HG03135 (cell line): ENCODE data around the gene EPHB2.
"Not testable (repeated sequence)": the region's sequence is repeated elsewhere in the genome, so short reads cannot be mapped to it uniquely, and the experiment has no call there.

Source experiments
- ATAC-seq: cut with Tn5 transposase; IDR thresholded peaks from one replicate; pipeline ENCODE4 v1.9.1; 2021; ENCODE audit warnings: mild to moderate bottlenecking, moderate library complexity; ENCODE audit not compliant: unreplicated experiment

The EPHB2 gene

DNA sequence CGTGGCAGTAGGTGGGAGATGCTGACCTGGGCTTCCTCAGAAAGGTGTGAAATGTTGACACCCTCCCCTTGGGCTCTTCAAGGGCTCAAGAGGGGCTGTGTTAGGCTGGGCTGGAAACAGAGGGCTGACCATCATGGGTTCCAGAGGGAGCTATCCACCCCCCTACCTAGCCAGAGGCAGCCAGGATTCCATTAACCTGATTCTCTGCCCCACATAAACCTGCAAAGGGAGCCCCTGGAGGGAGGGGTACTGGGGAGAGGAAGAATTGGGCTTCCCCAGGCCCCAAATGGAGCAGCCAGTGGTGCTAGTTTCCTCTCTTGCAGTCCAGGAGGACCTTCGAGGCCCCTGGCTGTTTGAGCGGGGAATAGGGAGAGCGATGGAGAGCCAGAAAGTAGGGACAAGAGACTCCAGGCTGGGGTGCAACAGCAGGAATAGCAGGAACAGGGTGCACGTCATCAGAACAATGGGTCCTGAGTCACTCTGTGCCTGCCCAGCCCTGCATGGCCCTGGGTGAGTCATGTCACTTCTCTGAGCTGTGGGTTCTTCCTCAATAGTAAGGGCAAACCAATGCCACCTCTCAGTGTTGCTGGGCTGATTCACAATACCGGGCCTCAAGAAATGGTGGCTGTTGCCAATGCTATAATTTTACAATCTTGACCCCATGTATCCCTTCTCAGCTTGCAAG, 121.2 kb downstream of the EPHB2 start:
- ATAC-seq: no peak

DNA sequence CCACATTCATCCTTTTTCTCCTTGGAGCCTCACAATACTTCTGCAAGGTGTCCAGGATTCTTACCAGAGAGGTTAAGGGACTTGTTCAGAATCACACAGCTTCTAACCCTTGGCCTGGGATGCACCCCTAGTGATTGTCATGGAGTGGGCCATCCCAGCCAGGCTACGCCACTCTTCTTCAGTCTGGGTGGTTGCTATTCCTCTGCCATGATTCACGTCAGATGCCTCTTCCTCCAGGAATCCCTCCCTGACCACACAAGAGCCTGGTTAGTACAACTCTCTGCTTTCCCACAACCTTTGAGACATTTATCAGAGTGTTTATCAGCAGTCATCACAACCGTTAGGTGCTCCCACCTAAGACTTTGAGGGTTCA, 121.8 kb downstream of the EPHB2 start:
- ATAC-seq: no peak

GRCh38 chr1:22833699-22834098, 123.1 kb downstream of the EPHB2 start:
- no peak for ATAC-seq

GRCh38 chr1:22834420-22834819, 123.8 kb downstream of the EPHB2 start:
- not testable (repeated sequence) for ATAC-seq

DNA sequence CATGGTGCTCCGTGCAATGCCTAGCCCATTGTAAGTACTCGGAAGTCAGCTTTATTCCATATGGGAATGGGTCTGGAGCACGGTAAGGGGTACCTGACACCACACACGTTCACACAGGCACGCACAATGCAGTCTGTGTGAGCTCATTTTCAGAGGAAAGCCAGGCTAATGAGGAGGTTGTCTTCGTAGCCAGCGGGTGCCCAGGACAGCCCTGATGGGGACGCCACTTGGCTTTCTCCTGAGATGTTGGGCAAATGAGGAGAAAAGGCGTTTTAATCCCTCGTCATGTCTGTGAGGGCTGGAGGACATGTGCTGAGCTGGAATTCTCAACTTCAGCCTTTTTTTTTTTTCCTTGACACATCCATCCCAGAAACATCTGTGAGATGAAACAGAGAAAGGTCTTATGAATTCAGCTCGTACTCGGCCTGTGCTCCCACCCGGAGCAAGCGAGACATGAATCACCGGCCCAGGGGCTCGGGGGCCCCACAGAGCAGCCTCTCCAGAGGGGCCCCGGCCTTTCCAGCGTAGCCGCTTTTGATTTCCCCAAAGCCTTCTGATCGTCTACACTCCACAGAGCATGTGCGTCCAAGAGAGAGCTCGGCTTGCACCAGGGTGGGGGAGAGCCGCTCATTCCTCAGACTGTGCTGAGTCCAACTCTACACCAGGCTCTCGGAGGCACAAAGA, 125.1 kb downstream of the EPHB2 start:
- ATAC-seq: no peak

DNA sequence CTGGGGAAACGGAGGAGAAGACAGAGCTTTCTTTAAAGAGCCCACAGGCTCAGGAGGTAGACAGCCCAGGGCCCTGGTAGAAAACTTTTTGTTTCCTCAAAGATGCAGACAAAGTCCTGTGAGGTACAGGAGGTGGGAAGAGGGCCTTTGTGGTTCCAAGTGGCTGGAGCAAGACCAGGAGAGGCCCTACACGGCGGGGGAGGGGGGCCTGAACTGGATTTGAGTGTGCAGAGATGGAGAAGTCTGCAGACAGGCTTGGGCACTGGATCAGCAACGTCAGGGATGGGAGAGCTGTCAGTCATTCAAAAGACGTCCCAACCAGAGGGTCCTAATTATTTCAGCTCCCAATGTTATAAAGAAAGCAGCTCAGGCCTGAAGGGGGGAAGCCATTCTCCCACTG, 126.2 kb downstream of the EPHB2 start:
- ATAC-seq: no peak

- ATAC-seq: no peak
These were observed 126.7 kb downstream of the EPHB2 start for GRCh38 chr1:22837332-22837731.

GRCh38 chr1:22838965-22839364, 128.3 kb downstream of the EPHB2 start:
- ATAC-seq: no peak

GRCh38 chr1:22839806-22840205, 129.2 kb downstream of the EPHB2 start:
- ATAC-seq: no peak

- ATAC-seq: no peak
These were observed 130.5 kb downstream of the EPHB2 start for GRCh38 chr1:22841142-22841541.

DNA sequence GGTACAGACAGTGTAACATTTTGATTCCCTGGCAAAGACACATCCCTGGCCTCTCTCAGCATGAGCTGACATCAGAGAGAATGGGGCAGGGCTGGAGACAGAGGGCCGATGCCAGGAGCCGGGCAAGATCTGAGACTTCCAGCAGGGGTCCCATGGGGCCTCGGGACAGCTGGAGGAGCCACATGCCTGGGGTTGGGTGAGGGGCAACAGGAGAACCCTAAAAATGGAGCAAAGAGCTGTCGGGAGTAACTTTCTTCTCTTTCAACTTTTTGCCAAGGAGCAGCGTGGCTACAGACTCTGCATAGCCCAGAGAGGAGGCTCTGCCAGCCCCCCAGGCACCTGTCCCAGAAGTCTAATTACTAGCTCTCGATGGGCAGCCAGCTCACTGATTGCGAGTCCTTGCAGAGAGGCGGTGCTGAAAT, 131.2 kb downstream of the EPHB2 start:
- no peak for ATAC-seq

DNA sequence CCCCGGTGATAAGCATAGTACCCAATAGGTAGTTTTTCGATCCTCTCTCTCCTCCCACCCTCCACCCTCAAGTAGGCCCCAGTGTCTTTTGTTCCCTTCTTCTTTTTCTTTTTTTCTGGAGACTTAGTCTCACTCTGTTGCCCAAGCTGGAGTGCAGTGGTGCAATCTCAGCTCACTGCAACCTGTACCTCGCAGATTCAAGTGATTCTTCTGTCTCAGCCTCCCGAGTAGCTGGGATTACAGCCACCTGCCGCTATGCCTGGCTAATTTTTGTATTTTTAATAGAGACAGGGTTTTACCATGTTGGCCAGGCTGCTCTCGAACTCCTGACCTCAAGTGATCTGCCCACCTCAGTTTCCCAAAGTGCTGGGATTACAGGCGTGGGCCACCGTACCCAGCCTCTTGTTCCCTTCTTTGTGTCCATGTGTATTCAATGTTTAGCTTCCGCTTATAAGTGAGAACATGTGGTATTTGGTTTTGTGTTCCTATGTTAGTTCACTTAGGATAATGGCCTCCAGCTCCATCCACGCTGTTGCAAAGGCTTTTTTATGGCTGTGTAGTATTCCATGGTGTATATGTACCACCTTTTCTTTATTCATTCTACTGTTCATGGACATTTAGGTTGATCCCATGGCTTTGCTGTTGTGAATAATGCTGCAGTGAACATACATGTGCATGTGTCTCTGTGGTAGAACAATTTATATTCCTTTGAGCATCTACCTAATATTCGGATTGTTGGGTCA, 133.0 kb downstream of the EPHB2 start:
- ATAC-seq: not testable (repeated sequence)

GRCh38 chr1:22844621-22845020, 134.0 kb downstream of the EPHB2 start:
- no peak for ATAC-seq

DNA sequence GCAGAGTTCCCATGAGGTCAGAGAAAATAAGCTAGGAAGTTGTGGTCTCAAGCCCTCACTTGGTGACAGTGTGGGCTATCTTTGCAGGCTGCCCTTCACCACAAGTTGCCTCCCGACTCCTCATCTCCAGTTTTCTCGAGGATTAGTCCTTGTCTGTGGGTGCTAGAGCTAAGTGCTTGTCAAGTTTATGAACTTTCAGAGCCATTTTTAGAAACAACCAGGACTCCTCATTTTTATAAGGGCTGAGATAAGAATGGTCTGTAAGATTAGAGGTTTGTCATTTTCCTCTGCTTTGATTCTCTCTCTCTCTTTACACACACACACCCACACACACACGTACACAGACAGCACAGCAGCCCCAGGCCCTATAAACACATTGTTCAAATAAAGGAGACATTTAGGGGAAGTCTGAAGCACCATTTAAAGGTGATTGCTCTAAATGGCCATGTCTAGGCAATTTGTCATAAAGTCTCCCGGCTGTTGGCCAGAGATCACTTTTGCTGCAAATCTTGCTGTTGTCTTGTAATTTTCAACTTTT, 134.8 kb downstream of the EPHB2 start:
- ATAC-seq: no peak

DNA sequence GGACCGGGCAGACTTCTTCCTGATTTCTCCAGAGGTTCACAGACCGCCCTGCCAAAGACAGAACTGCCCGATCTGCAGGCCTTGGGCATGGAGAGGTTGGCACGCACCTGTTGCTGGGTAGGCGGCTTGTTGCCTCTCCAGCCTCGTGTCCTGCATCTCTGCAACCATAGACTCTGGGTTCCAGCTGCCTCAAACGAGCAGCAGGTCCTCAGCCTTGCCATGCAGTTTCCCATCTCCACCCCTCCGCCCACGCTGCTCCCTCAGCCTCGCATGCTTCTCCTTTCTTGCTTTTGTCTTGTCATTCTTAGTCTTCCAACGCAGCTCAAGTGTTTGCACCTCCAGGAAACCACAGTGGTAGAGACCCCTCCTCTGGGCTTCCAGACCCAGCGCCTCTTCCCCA, 135.8 kb downstream of the EPHB2 start:
- no peak for ATAC-seq

- ATAC-seq: no peak
These were observed 136.6 kb downstream of the EPHB2 start for GRCh38 chr1:22847249-22847648.

GRCh38 chr1:22847709-22848108, 137.1 kb downstream of the EPHB2 start:
- no peak for ATAC-seq

- no peak for ATAC-seq
These were observed 137.8 kb downstream of the EPHB2 start for GRCh38 chr1:22848405-22848804.

DNA sequence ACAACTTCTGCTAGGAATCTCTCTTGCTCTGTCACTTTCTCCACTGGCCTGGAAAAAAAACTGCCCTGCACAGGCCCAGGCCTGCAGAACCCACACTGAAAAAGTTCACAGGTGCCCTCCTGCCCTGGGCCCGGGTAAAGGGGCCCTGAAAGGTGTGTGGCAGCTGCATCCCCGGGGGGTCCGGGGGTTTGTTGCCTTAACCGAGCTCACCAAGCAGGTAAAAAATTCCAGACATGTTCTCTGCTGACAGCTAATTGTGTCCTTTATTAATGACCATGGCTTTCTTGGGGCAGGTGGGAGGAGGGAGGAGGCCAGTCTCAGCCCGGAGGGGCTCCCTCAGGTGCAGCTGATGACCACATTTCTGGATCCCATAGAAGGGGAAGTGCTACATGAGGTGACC, 139.1 kb downstream of the EPHB2 start:
- ATAC-seq: no peak

DNA sequence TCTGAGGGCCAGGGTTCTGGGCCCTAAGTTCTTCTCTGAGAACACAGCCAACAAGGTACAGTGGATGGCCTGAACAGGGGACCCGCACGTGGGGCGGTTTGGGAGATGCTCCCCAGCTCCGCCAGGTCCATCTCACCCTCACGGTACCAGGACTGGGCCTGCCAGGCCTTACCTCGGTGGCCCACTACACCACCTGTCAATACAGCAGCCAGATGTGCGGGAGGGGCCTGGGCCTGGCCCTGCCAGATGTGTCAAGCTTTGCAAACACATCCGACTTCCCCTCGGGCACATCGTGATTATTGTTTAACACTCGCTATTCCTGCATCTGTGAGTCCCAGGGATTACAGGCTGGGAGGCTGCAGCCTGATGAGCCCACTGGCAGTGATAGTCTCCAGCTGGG, 139.6 kb downstream of the EPHB2 start:
- no peak for ATAC-seq

- no peak for ATAC-seq
These were observed 140.0 kb downstream of the EPHB2 start for GRCh38 chr1:22850681-22851080.

DNA sequence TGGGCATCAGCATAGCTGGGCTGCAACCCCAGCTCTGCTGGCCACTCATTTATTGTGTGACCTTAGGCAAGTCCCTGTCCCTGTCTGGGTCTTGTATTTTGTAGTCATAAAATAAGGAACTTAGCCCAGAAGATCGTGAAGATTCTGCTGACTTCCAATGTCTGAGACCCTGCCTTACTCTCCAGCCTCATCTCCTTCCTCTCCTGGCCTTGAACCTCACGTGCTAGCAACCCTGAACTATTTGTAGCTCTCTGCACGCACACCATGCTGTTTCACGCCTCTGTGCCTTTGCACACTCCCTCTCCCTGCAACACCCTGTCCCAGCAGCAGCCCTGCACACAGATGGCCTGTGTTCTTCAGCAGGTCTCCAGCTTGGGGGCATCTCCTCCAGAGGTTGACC, 140.9 kb downstream of the EPHB2 start:
- no peak for ATAC-seq
